CD1c-positive myeloid dendritic cell (primary cell): ENCODE measurements around the gene TSPAN18.

ENCODE experiments used
- DNase-seq: peaks from one replicate; pipeline ENCODE4 v3.0.0-alpha.2; 2016; ENCODE audit errors: extremely low spot score

The TSPAN18 gene

GRCh38 chr11:44957776-44958564 is 231.2 kb downstream of the TSPAN18 start:
- DNase-seq: no peak

GRCh38 chr11:44959064-44959463 is 232.3 kb downstream of the TSPAN18 start:
- no peak for DNase-seq

GRCh38 chr11:44960200-44960845 is 233.6 kb downstream of the TSPAN18 start:
- no peak for DNase-seq

- DNase-seq: no peak
Observed at GRCh38 chr11:44962464-44962863, 235.7 kb downstream of the TSPAN18 start.

GRCh38 chr11:44963136-44963535 is 236.4 kb downstream of the TSPAN18 start:
- no peak for DNase-seq

- no peak for DNase-seq
Observed at GRCh38 chr11:44963948-44964347, 237.2 kb downstream of the TSPAN18 start.

- no peak for DNase-seq
Observed at GRCh38 chr11:44964526-44965209, 237.9 kb downstream of the TSPAN18 start.

GRCh38 chr11:44966694-44967093 is 239.9 kb downstream of the TSPAN18 start:
- DNase-seq: no peak

GRCh38 chr11:44967930-44968496 is 241.3 kb downstream of the TSPAN18 start:
- no peak for DNase-seq

GRCh38 chr11:44968510-44968909 is 241.7 kb downstream of the TSPAN18 start:
- no peak for DNase-seq

- DNase-seq: no peak
Observed at GRCh38 chr11:44969651-44970252, 243.0 kb downstream of the TSPAN18 start.

- peak; percentile 39 for DNase-seq
Observed at GRCh38 chr11:44970293-44970692, 243.5 kb downstream of the TSPAN18 start.

- DNase-seq: no peak
Observed at GRCh38 chr11:44971185-44971584, 244.4 kb downstream of the TSPAN18 start.

GRCh38 chr11:44972746-44973435 is 246.1 kb downstream of the TSPAN18 start:
- DNase-seq: no peak

GRCh38 chr11:44973632-44974401 is 247.1 kb downstream of the TSPAN18 start:
- DNase-seq: no peak

- DNase-seq: no peak
Observed at GRCh38 chr11:44974402-44975000, 247.7 kb downstream of the TSPAN18 start.

GRCh38 chr11:44976576-44976975 is 249.8 kb downstream of the TSPAN18 start:
- DNase-seq: no peak

- DNase-seq: no peak
Observed at GRCh38 chr11:44977493-44977984, 250.8 kb downstream of the TSPAN18 start.

GRCh38 chr11:44978274-44978960 is 251.7 kb downstream of the TSPAN18 start:
- DNase-seq: no peak
